Measurements from ENCODE around the gene ASNSD1.
"Not testable (repeated sequence)": the region's sequence is repeated elsewhere in the genome, so short reads cannot be mapped to it uniquely, and the experiment has no call there.

The ASNSD1 gene

GRCh38 chr2:189651284-189651683 is 10.0 kb upstream of the ASNSD1 start:
- Histone ChIP-seq H3K9me3 (ENCODE audit: control insufficient read depth, insufficient read depth, low read length) (peaks cover 7% of the 10 kb centered on the region), H3K9me2 (replicated peaks; ENCODE audit: control insufficient read depth, low read length) (no peaks in the 10 kb centered on the region), H3K4me3 (ENCODE audit: low read length) (no peak overlapping the region), H3K36me3 (ENCODE audit: control insufficient read depth, low read length) (no peaks in the 10 kb centered on the region), H3F3A (ENCODE audit: control insufficient read depth, insufficient read depth) (no peaks in the 10 kb centered on the region), H3K4me1 (ENCODE audit: control insufficient read depth, low read length) (no peaks in the 10 kb centered on the region), H3K27ac (ENCODE audit: low read depth, low read length) (no peak overlapping the region), H3K27me3 (ENCODE audit: control insufficient read depth, low read length) (no peaks in the 10 kb centered on the region), H3K79me2 (ENCODE audit: control insufficient read depth, low read length) (no peaks in the 10 kb centered on the region), H4K20me1 (ENCODE audit: control insufficient read depth, insufficient read depth, low read depth, low read length) (no peaks in the 10 kb centered on the region), H3K4me2 (ENCODE audit: low read length) (no peak overlapping the region)
- TF ChIP-seq EZH2phosphoT487 (IDR thresholded peaks at IDR 0.05; ENCODE audit: borderline replicate concordance, low read length) (no peak), CTCF (IDR thresholded peaks at IDR 0.05; ENCODE audit: low read depth, low read length, poor library complexity, severe bottlenecking) (no peak)

GRCh38 chr2:189653464-189653863 is 7.8 kb upstream of the ASNSD1 start:
- H3K36me3 ChIP-seq (ENCODE audit: control insufficient read depth, low read length); H3K27me3 ChIP-seq (ENCODE audit: control insufficient read depth, low read length); H4K20me1 ChIP-seq (ENCODE audit: control insufficient read depth, insufficient read depth, low read depth, low read length); H3K4me2 ChIP-seq (ENCODE audit: low read length); H3K4me3 ChIP-seq (ENCODE audit: low read length); H3K79me2 ChIP-seq (ENCODE audit: control insufficient read depth, low read length); H3K9me2 ChIP-seq (replicated peaks; ENCODE audit: control insufficient read depth, low read length); H3K9me3 ChIP-seq (ENCODE audit: control insufficient read depth, insufficient read depth, low read length); H3K27ac ChIP-seq (ENCODE audit: low read depth, low read length); H3F3A ChIP-seq (ENCODE audit: control insufficient read depth, insufficient read depth): not testable (repeated sequence)
- peaks cover 12% of the 10 kb centered on the region for H3K4me1 ChIP-seq (ENCODE audit: control insufficient read depth, low read length)

- TF ChIP-seq EZH2phosphoT487 (IDR thresholded peaks at IDR 0.05; ENCODE audit: borderline replicate concordance, low read length) = no peak
- TF ChIP-seq CTCF (IDR thresholded peaks at IDR 0.05; ENCODE audit: low read depth, low read length, poor library complexity, severe bottlenecking) = no peak
- H3K27ac ChIP-seq (ENCODE audit: low read depth, low read length) = no peak overlapping the region
- no peak overlapping the region for H3K4me3 ChIP-seq (ENCODE audit: low read length)
- H3K79me2 ChIP-seq (ENCODE audit: control insufficient read depth, low read length) = no peaks in the 10 kb centered on the region
- no peak overlapping the region for H3K4me2 ChIP-seq (ENCODE audit: low read length)
- peaks cover 17% of the 10 kb centered on the region for H3K4me1 ChIP-seq (ENCODE audit: control insufficient read depth, low read length)
- no peaks in the 10 kb centered on the region for H3F3A ChIP-seq (ENCODE audit: control insufficient read depth, insufficient read depth)
- peaks cover 7% of the 10 kb centered on the region for H3K9me3 ChIP-seq (ENCODE audit: control insufficient read depth, insufficient read depth, low read length)
- H3K36me3 ChIP-seq (ENCODE audit: control insufficient read depth, low read length) = no peaks in the 10 kb centered on the region
- H3K27me3 ChIP-seq (ENCODE audit: control insufficient read depth, low read length) = no peaks in the 10 kb centered on the region
- no peaks in the 10 kb centered on the region for H4K20me1 ChIP-seq (ENCODE audit: control insufficient read depth, insufficient read depth, low read depth, low read length)
- no peaks in the 10 kb centered on the region for H3K9me2 ChIP-seq (replicated peaks; ENCODE audit: control insufficient read depth, low read length)
These were observed 6.6 kb upstream of the ASNSD1 start for GRCh38 chr2:189654641-189655040.

GRCh38 chr2:189657867-189658266 is 3.4 kb upstream of the ASNSD1 start:
- Histone ChIP-seq H3K4me3 (ENCODE audit: low read length) (no peak overlapping the region), H3K27ac (ENCODE audit: low read depth, low read length) (no peak overlapping the region), H3K9me2 (replicated peaks; ENCODE audit: control insufficient read depth, low read length) (no peaks in the 10 kb centered on the region), H3K36me3 (ENCODE audit: control insufficient read depth, low read length) (peaks cover 10% of the 10 kb centered on the region), H3K4me1 (ENCODE audit: control insufficient read depth, low read length) (peaks cover 28% of the 10 kb centered on the region), H4K20me1 (ENCODE audit: control insufficient read depth, insufficient read depth, low read depth, low read length) (no peaks in the 10 kb centered on the region; the same call in 1 of the 2 replicates), H3K9me3 (ENCODE audit: control insufficient read depth, insufficient read depth, low read length) (no peaks in the 10 kb centered on the region), H3K27me3 (ENCODE audit: control insufficient read depth, low read length) (no peaks in the 10 kb centered on the region), H3F3A (ENCODE audit: control insufficient read depth, insufficient read depth) (no peaks in the 10 kb centered on the region), H3K79me2 (ENCODE audit: control insufficient read depth, low read length) (peaks cover 16% of the 10 kb centered on the region), H3K4me2 (ENCODE audit: low read length) (peak overlapping the region; percentile 3)
- TF ChIP-seq CTCF (IDR thresholded peaks at IDR 0.05; ENCODE audit: low read depth, low read length, poor library complexity, severe bottlenecking) (no peak), EZH2phosphoT487 (IDR thresholded peaks at IDR 0.05; ENCODE audit: borderline replicate concordance, low read length) (no peak)
